OCI-LY3 (cell line): ENCODE data around the gene HIBADH.

Experiments used
- H2AFZ ChIP-seq: fragments of 200-600, 300-600 bp; shearing (Covaris generic); 2 replicates; pipeline ENCODE4 v1.6.0; 2014; ENCODE audit warnings: antibody characterized with exemption, low read depth, low read length
- H3K27ac ChIP-seq: fragments of 200-600, 300-600 bp; sonication (generic); 2 replicates; pipeline ENCODE4 v1.5.1; 2014; ENCODE audit warnings: mild to moderate bottlenecking, low read length, moderate library complexity, mixed read lengths
- H3K27me3 ChIP-seq: fragments of 200-600, 300-600 bp; sonication (generic); 2 replicates; pipeline ENCODE4 v1.6.1; 2014; ENCODE audit warnings: low read depth, low read length, mixed read lengths
- H3K36me3 ChIP-seq: fragments of 200-600, 300-600 bp; sonication (generic); replicated peaks from 2 replicates; pipeline ENCODE3; 2014; ENCODE audit warnings: low read depth, low read length, mixed read lengths
- H3K4me1 ChIP-seq: fragments of 300-600, 200-600 bp; sonication (generic); 2 replicates; pipeline ENCODE4 v1.6.1; 2014; ENCODE audit warnings: low read length, mixed read lengths
- H3K4me2 ChIP-seq: fragments of 200-600, 300-600 bp; sonication (generic); 2 replicates; pipeline ENCODE4 v1.6.1; 2014; ENCODE audit warnings: low read length, mixed read lengths
- H3K4me3 ChIP-seq: fragments of 300-600, 200-600 bp; sonication (generic); 2 replicates; pipeline ENCODE4 v1.5.1; 2014; ENCODE audit warnings: antibody characterized with exemption, mild to moderate bottlenecking, low read length, moderate library complexity
- H3K79me2 ChIP-seq: fragments of 300-600, 200-600 bp; shearing (Covaris generic); 2 replicates; pipeline ENCODE4 v1.6.1; 2014; ENCODE audit warnings: mild to moderate bottlenecking, low read length, mixed read lengths
- H3K9ac ChIP-seq: fragments of 300-600, 200-600 bp; shearing (Covaris generic); 2 replicates; pipeline ENCODE4 v1.6.0; 2014; ENCODE audit warnings: mild to moderate bottlenecking, low read length, moderate library complexity
- H3K9me3 ChIP-seq: fragments of 200-600, 300-600 bp; shearing (Covaris generic); 2 replicates; pipeline ENCODE4 v1.6.1; 2014; ENCODE audit warnings: low read length, mixed read lengths; ENCODE audit not compliant: insufficient read depth
- H4K20me1 ChIP-seq: fragments of 200-600, 300-600 bp; sonication (generic); 2 replicates; pipeline ENCODE4 v1.6.1; 2016; ENCODE audit warnings: low read length, mixed read lengths; ENCODE audit not compliant: insufficient read depth
- EZH2phosphoT487 ChIP-seq: fragments of 200-600 bp; shearing (Covaris generic); IDR thresholded peaks from 2 replicates; pipeline ENCODE4 v1.6.1; 2018; ENCODE audit warnings: antibody characterized with exemption, mixed run types, low read depth
- TF ChIP-seq, protein P1 (sequence below): fragments of 200-600, 300-600 bp; sonication (generic); IDR thresholded peaks from 2 replicates; pipeline ENCODE4 v1.5.1; 2014; ENCODE audit warnings: antibody characterized with exemption, low read length, low read depth

The HIBADH gene

GRCh38 chr7:27705200-27705594, 42.5 kb upstream of the HIBADH start:
- no peak overlapping the region for H2AFZ ChIP-seq
- no peak overlapping the region for H3K27ac ChIP-seq
- TF ChIP-seq, protein P1, sequence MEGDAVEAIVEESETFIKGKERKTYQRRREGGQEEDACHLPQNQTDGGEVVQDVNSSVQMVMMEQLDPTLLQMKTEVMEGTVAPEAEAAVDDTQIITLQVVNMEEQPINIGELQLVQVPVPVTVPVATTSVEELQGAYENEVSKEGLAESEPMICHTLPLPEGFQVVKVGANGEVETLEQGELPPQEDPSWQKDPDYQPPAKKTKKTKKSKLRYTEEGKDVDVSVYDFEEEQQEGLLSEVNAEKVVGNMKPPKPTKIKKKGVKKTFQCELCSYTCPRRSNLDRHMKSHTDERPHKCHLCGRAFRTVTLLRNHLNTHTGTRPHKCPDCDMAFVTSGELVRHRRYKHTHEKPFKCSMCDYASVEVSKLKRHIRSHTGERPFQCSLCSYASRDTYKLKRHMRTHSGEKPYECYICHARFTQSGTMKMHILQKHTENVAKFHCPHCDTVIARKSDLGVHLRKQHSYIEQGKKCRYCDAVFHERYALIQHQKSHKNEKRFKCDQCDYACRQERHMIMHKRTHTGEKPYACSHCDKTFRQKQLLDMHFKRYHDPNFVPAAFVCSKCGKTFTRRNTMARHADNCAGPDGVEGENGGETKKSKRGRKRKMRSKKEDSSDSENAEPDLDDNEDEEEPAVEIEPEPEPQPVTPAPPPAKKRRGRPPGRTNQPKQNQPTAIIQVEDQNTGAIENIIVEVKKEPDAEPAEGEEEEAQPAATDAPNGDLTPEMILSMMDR: no peak
- no peaks in the 10 kb centered on the region for H3K4me1 ChIP-seq
- H3K4me3 ChIP-seq: no peak overlapping the region
- H3K9me3 ChIP-seq: no peaks in the 10 kb centered on the region
- no peaks in the 10 kb centered on the region for H3K27me3 ChIP-seq
- no peaks in the 10 kb centered on the region for H3K79me2 ChIP-seq
- H3K4me2 ChIP-seq: no peak overlapping the region
- no peak overlapping the region for H3K9ac ChIP-seq
- H4K20me1 ChIP-seq: no peaks in the 10 kb centered on the region
- H3K36me3 ChIP-seq: no peaks in the 10 kb centered on the region

DNA sequence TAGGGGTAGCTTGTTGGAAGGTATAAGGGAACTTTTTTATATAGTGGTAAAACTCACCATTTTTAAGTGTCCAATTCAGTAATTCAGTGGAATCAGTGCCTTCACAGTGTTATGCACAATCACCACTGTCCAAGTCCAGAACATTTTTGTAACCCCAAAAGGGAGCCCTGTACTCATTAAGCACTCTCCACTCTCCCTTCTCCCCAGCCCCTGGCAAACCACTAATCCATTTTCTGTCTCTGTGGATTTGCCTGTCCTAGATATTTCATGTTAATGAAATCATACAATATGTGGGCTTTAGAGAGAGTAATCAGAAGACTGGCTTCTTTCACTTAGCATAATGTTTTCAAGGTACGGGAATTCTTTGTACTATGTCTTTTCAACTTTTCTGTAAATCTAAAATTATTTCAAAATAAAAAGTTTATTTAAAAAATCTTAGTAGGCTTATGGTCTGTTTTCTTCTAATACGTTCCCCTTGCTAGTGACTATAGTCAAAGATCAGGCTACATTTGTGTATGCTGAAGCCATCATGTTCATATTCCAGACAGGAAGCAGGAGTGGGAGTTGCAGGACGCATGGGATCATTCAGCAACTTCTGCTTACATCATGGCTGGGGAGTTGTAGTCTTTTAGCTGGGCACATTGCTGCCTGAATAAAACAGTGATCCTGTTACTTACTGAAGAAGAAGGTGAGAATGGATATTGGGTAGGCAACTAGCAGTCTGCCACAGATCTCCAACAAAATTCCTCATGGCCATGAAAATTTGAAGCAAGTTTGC, 41.9 kb upstream of the HIBADH start:
- Histone ChIP-seq H3K4me1 (no peaks in the 10 kb centered on the region), H3K27ac (no peak overlapping the region), H3K9me3 (no peaks in the 10 kb centered on the region), H4K20me1 (no peaks in the 10 kb centered on the region), H3K4me3 (no peak overlapping the region), H3K27me3 (no peaks in the 10 kb centered on the region), H3K79me2 (no peaks in the 10 kb centered on the region), H3K36me3 (no peaks in the 10 kb centered on the region), H3K4me2 (no peak overlapping the region), H2AFZ (no peak overlapping the region), H3K9ac (no peak overlapping the region)
- TF ChIP-seq, protein P1: no peak
- no peak for TF ChIP-seq EZH2phosphoT487

GRCh38 chr7:27703181-27703580, 40.5 kb upstream of the HIBADH start:
- H3K9ac ChIP-seq: no peak overlapping the region
- no peak overlapping the region for H3K27ac ChIP-seq
- H3K79me2 ChIP-seq: no peaks in the 10 kb centered on the region
- H3K27me3 ChIP-seq: no peaks in the 10 kb centered on the region
- H3K4me3 ChIP-seq: no peak overlapping the region
- peaks cover 6% of the 10 kb centered on the region for H3K4me1 ChIP-seq
- no peaks in the 10 kb centered on the region for H3K9me3 ChIP-seq
- no peak for TF ChIP-seq EZH2phosphoT487
- TF ChIP-seq, protein P1: no peak
- H4K20me1 ChIP-seq: no peaks in the 10 kb centered on the region
- no peaks in the 10 kb centered on the region for H3K36me3 ChIP-seq
- no peak overlapping the region for H3K4me2 ChIP-seq
- no peak overlapping the region for H2AFZ ChIP-seq

GRCh38 chr7:27700501-27700900, 37.8 kb upstream of the HIBADH start:
- Histone ChIP-seq H3K27me3 (no peaks in the 10 kb centered on the region), H3K9ac (no peak overlapping the region), H2AFZ (no peak overlapping the region), H3K27ac (no peak overlapping the region), H3K36me3 (no peaks in the 10 kb centered on the region), H4K20me1 (no peaks in the 10 kb centered on the region), H3K9me3 (no peaks in the 10 kb centered on the region), H3K79me2 (no peaks in the 10 kb centered on the region), H3K4me2 (no peak overlapping the region), H3K4me1 (peaks cover 13% of the 10 kb centered on the region), H3K4me3 (no peak overlapping the region)
- TF ChIP-seq EZH2phosphoT487: no peak
- TF ChIP-seq, protein P1: no peak
